K562 (cell line): Measurements from ENCODE around the gene AJM1. TPM values are rescaled to one million over a fixed set of nuclear protein-coding genes. Genes with fewer than 3 reads are reported as not detected.

Experiments
- ATAC-seq: fragments of 200-7000 bp; cut with Tn5 transposase; 3 replicates; pipeline ENCODE4 v1.9.1; 2020; ENCODE audit warnings: moderate library complexity
- BruUV-seq: library from RNA; stranded (reverse); fragments of 400-500 nt; replicated peaks from 2 replicates; lab custom pipeline; 2021; lab: Mats Ljungman, UMichigan
- CTCF ChIA-PET: fragments of 300-600 bp; formaldehyde crosslinking; extraction: SDS; loops from one replicate; lab custom pipeline; 2021; ENCODE audit warnings: low intra/inter-chr PET ratio; lab: Yijun Ruan, JAX
- POLR2A ChIA-PET: fragments of 300-600, 350-650 bp; sonication (Branson Sonifier 250); formaldehyde crosslinking; extraction: SDS; loops from one replicate; lab custom pipeline; 2021; ENCODE audit warnings: antibody characterized with exemption, inconsistent platforms; lab: Yijun Ruan, JAX
- DNase-seq, 4 experiments: peaks; one replicate each; pipeline versions ENCODE4 v3.0.0 to v3.0.0-alpha.2; 2011 to 2018; ENCODE audit warnings: low spot score in 3 of 4, mixed read lengths in 3 of 4; ENCODE audit errors: extremely low read depth in 1 of 4
- FAIRE-seq: peaks from 2 replicates; lab custom pipeline; 2011; peaks lifted over from hg19 to GRCh38; lab: Jason Lieb, UNC
- H2AFZ ChIP-seq: 2 replicates; pipeline ENCODE4 v1.6.0; 2011; ENCODE audit warnings: low read depth, low read length, control low read depth, inconsistent platforms
- H3K27ac ChIP-seq: fragments of 200-600 bp; 3 replicates; pipeline ENCODE4 v1.8.0; 2011; ENCODE audit warnings: low read depth, mild to moderate bottlenecking, control low read depth, inconsistent platforms, low read length, moderate library complexity, mixed read lengths; ENCODE audit errors: extremely low read depth
- H3K27me3 ChIP-seq, 2 experiments: fragments of 300-600 bp in 1 of 2; 2 replicates in 1 of 2; 3 replicates in 1 of 2; pipeline versions ENCODE4 v1.6.0 to v1.8.0; 2011; ENCODE audit warnings: inconsistent platforms in 2 of 2, low read length in 2 of 2, mild to moderate bottlenecking in 1 of 2, mixed read lengths in 1 of 2, moderate library complexity in 1 of 2; ENCODE audit not compliant: control insufficient read depth in 2 of 2, insufficient read depth in 2 of 2
- H3K36me3 ChIP-seq: fragments of 300-600 bp; 3 replicates; pipeline ENCODE4 v1.8.0; 2011; ENCODE audit warnings: mild to moderate bottlenecking, low read length, inconsistent platforms; ENCODE audit not compliant: control insufficient read depth, insufficient read depth
- H3K4me1 ChIP-seq, 2 experiments: fragments of 200-600 bp in 1 of 2; replicated peaks in 1 of 2; 2 replicates in 1 of 2; 3 replicates in 1 of 2; pipeline versions ENCODE4 v1.5.1 to v1.8.0; 2011; ENCODE audit warnings: inconsistent platforms in 2 of 2, low read length in 2 of 2, mild to moderate bottlenecking in 1 of 2, mixed read lengths in 1 of 2, moderate library complexity in 1 of 2; ENCODE audit not compliant: control insufficient read depth in 2 of 2, insufficient read depth in 2 of 2
- H3K4me2 ChIP-seq: 2 replicates; pipeline ENCODE4 v1.6.1; 2011; ENCODE audit warnings: low read length, control low read depth, inconsistent platforms, mixed read lengths; ENCODE audit not compliant: insufficient read depth
- H3K4me3 ChIP-seq: fragments of 200-600 bp; sonication (generic), shearing (Covaris generic); 2 replicates; pipeline ENCODE4 v1.5.1; 2016; ENCODE audit warnings: control low read depth, inconsistent platforms
- H3K79me2 ChIP-seq: fragments of 200-600 bp; 3 replicates; pipeline ENCODE4 v1.8.0; 2011; ENCODE audit warnings: low read length, inconsistent platforms; ENCODE audit not compliant: control insufficient read depth, insufficient read depth
- H3K9ac ChIP-seq, 2 experiments: 2 replicates each; pipeline versions ENCODE4 v1.6.0 to v1.6.1; 2011; ENCODE audit warnings: low read depth in 2 of 2, low read length in 2 of 2, control low read depth in 1 of 2, inconsistent platforms in 1 of 2, mild to moderate bottlenecking in 1 of 2, mixed read lengths in 1 of 2; ENCODE audit not compliant: insufficient read depth in 1 of 2
- H3K9me1 ChIP-seq: one replicate; pipeline ENCODE4 v1.6.0; 2011; ENCODE audit warnings: inconsistent platforms, mild to moderate bottlenecking, low read length, moderate library complexity; ENCODE audit not compliant: control insufficient read depth, insufficient read depth
- H3K9me3 ChIP-seq: replicated peaks from 2 replicates; pipeline ENCODE4 v1.5.1; 2011; ENCODE audit warnings: low read depth, low read length, inconsistent platforms; ENCODE audit not compliant: control insufficient read depth, insufficient read depth
- H4K20me1 ChIP-seq: replicated peaks from 2 replicates; pipeline ENCODE4 v1.6.1; 2011; ENCODE audit warnings: low read length, inconsistent platforms, mixed read lengths; ENCODE audit not compliant: control insufficient read depth, insufficient read depth
- EP300 ChIP-seq: IDR thresholded peaks from 2 replicates; pipeline ENCODE4 v1.6.1; 2012; ENCODE audit warnings: low read length, improper control_type of control experiment
- SETDB1 ChIP-seq: IDR thresholded peaks from one replicate; pipeline ENCODE4 v1.6.1; 2012; ENCODE audit warnings: low read length, control low read depth, inconsistent platforms
- ZNF143 ChIP-seq: sonication (generic); formaldehyde crosslinking; IDR thresholded peaks from 2 replicates; pipeline ENCODE4 v1.9.0; 2022; ENCODE audit warnings: mild to moderate bottlenecking, missing genetic modification reagents
- ZNF232 ChIP-seq: sonication (generic); formaldehyde crosslinking; IDR thresholded peaks from 2 replicates; pipeline ENCODE4 v1.8.0; 2022; ENCODE audit warnings: mild to moderate bottlenecking, missing genetic modification reagents
- ZNF707 ChIP-seq: fragments of 250-450 bp; sonication (Bioruptor Pico); conservative IDR thresholded peaks from 2 replicates; pipeline ENCODE4 v1.8.0; 2022; ENCODE audit warnings: inconsistent platforms, mild to moderate bottlenecking, moderate library complexity
- ZNF77 ChIP-seq: fragments of 250-450 bp; sonication (Bioruptor Pico); IDR thresholded peaks from 2 replicates; pipeline ENCODE4 v1.5.0; 2020
- WGBS: fragments of 100-300 bp; shearing (Covaris generic); methylation state at CpG from one replicate; pipeline ENCODE4 v1.1.6; 2016; ENCODE audit warnings: low coverage, mixed read lengths; ENCODE audit not compliant: insufficient coverage; ENCODE audit errors: missing lambda C conversion rate; 5-methylcytosine and 5-hydroxymethylcytosine counted together
- in situ Hi-C: fragments of 300-500 bp; cut with MboI; formaldehyde crosslinking; loops from 4 replicates; pipeline ENCODE4 v1.15.0; 2018; ENCODE audit warnings: inconsistent platforms, mixed read lengths
- intact Hi-C: fragments of 100-400 bp; cut with micrococcal nuclease; formaldehyde crosslinking; loops from 2 replicates; pipeline ENCODE4 v1.14.2; 2022
- microRNA-seq: library from miRNA; unstranded; fragments of <30 nt; microRNA quantifications from one replicate; pipeline ENCODE4, GENCODE V29; 2018; ENCODE audit warnings: borderline microRNAs expressed
- polyA plus RNA-seq, 8 experiments: library from polyadenylated mRNA; depleted of rRNA in 4 of 8; stranded (reverse) in 5 of 8; unstranded in 3 of 8; fragments of >200 nt; fragmentation: Nextera tagmentation in 2 of 8; fragmentation: Illumina TruSeq in 1 of 8; extraction: Ambion mirVana in 2 of 8; extraction: Trizol in 1 of 8; gene quantifications; 2 replicates each; pipeline versions ENCODE4 v1.2.1 to v1.2.3, GENCODE V29; 2011 to 2014; ENCODE audit warnings: inconsistent platforms in 1 of 8, missing spikeins in 1 of 8
- small RNA-seq: library from RNA; depleted of rRNA; stranded (forward); fragments of <200 nt; gene quantifications from one replicate; pipeline ENCODE3, GENCODE V24; 2014
- total RNA-seq, 7 experiments: library from RNA; depleted of rRNA in 6 of 7; stranded (reverse); fragments of >200 nt in 6 of 7; fragmentation: Illumina TruSeq in 2 of 7; extraction: Trizol in 2 of 7; gene quantifications; 2 replicates each; pipeline versions ENCODE4 v1.2.1 to v1.2.3, GENCODE V29; 2011 to 2021; ENCODE audit warnings: low replicate concordance in 1 of 7

AJM1 gene
- total and polyA plus RNA-seq, 9 of the 15 experiments (the other 6 are each of a cell fraction or from before 2014, with no cell fraction given), result 0.01 to 3.7 (median 0.65) TPM; not detected in 1

GRCh38 chr9:136890661-136891060 is 48.4 kb downstream of the AJM1 start:
- Histone ChIP-seq H3K27ac (no peak overlapping the region), H3K4me1 (peaks cover 6 to 40% of the 10 kb centered on the region in 2 experiments; a peak in 4 of 5 replicates), H3K9me3 (no peaks in the 10 kb centered on the region; the same call in 1 of the 2 replicates), H3K4me3 (no peak overlapping the region), H3K27me3 (no peaks in the 10 kb centered on the region), H4K20me1 (0 out of 2 replicates have a peak, but pooled peaks cover 18% of the 10 kb centered on the region), H3K79me2 (peaks cover 94% of the 10 kb centered on the region), H3K9me1 (peaks cover 3% of the 10 kb centered on the region), H3K9ac (0 out of 4 replicates have a peak overlapping the region, but pooled peaks of 1 of the 2 experiments have one; percentile 10), H3K4me2 (no peak overlapping the region), H3K36me3 (peaks cover 59% of the 10 kb centered on the region; the same call in 2 of the 3 replicates), H2AFZ (no peak overlapping the region)
- no peak for TF ChIP-seq ZNF707 (CRISPR knock-in tag)
- no peak for TF ChIP-seq ZNF77 (CRISPR knock-in tag)
- no peak for TF ChIP-seq EP300
- TF ChIP-seq ZNF143 (CRISPR knock-in tag), result no peak
- no peak for TF ChIP-seq SETDB1
- no peak for TF ChIP-seq ZNF232 (CRISPR knock-in tag)
- in situ Hi-C loops, result no loop called here
- ChIA-PET CTCF (no interaction called here), POLR2A (interaction anchor here (0.6 kb wide), 1 partner anchor 30 kb away, joined by 4 read pairs; no protein-coding TSS in a partner anchor)
- no TSS peak for BruUV-seq
- no peak for ATAC-seq
- 82% methylated on average over 12 of the region's 13 CpGs for WGBS
- intact Hi-C loops, result no loop called here
- no peak for FAIRE-seq
- no peak for DNase-seq

Small RNAs within 50 kb of the gene (microRNA-seq; reads per million reads assigned to microRNA genes)
- not detected for gene MIR4292
- gene MIR4479, result 1.0 reads per million, percentile 7 among the genes with 10 or more reads in this experiment

Small RNAs within 50 kb of the gene (small RNA-seq; reads per million reads assigned to genes)
- gene AL355987.2 (not detected), gene MIR4292 (not detected), gene MIR4479 (0.29 reads per million)

Other genes with a start within 250 kb of the AJM1 start
Only the 7 nearest of the 28 such genes appear.
- 113 and 143 TPM in 2 replicates for gene TMEM141, start 51.1 kb upstream of the AJM1 start, total RNA-seq (2014; rRNA removed)
- gene TMEM141, start 51.1 kb upstream of the AJM1 start, total RNA-seq (2014; rRNA removed; fragmentation: Illumina TruSeq; extraction: Trizol), result 36.2 and 53.6 TPM in 2 replicates
- gene TMEM141, start 51.1 kb upstream of the AJM1 start, total RNA-seq (2015; rRNA removed; fragmentation: Illumina TruSeq; extraction: Trizol), result 68.9 and 69.5 TPM in 2 replicates
- 78.7 and 94.7 TPM in 2 replicates for gene TMEM141, start 51.1 kb upstream of the AJM1 start, total RNA-seq (2021)
- 74.8 and 80.1 TPM in 2 replicates for gene TMEM141, start 51.1 kb upstream of the AJM1 start, polyA plus RNA-seq (2011; rRNA removed)
- 110 and 112 TPM in 2 replicates for gene TMEM141, start 51.1 kb upstream of the AJM1 start, polyA plus RNA-seq (2014; fragmentation: Illumina TruSeq; extraction: Trizol)
- 10 to 100 TPM; 21.5 to 35.8 TPM for gene TMEM141, start 51.1 kb upstream of the AJM1 start, polyA plus RNA-seq (2014; fragmentation: Nextera tagmentation; extraction: Ambion mirVana)
- 123 and 134 TPM in 2 replicates for gene TMEM141, start 51.1 kb upstream of the AJM1 start, polyA plus RNA-seq (2014; rRNA removed)
- 0.12 TPM in 1 of 2 replicates, not detected in the other for gene CCDC183, start 46.1 kb upstream of the AJM1 start, total RNA-seq (2014; rRNA removed)
- not detected in 2 replicates for gene CCDC183, start 46.1 kb upstream of the AJM1 start, total RNA-seq (2014; rRNA removed; fragmentation: Illumina TruSeq; extraction: Trizol)
- gene CCDC183, start 46.1 kb upstream of the AJM1 start, total RNA-seq (2015; rRNA removed; fragmentation: Illumina TruSeq; extraction: Trizol), result 0.19 and 0.22 TPM in 2 replicates
- 0.29 and 0.54 TPM in 2 replicates for gene CCDC183, start 46.1 kb upstream of the AJM1 start, total RNA-seq (2021)
- gene CCDC183, start 46.1 kb upstream of the AJM1 start, polyA plus RNA-seq (2011; rRNA removed), result 0.60 and 0.65 TPM in 2 replicates
- 0.12 and 0.33 TPM in 2 replicates for gene CCDC183, start 46.1 kb upstream of the AJM1 start, polyA plus RNA-seq (2014; fragmentation: Illumina TruSeq; extraction: Trizol)
- not detected for gene CCDC183, start 46.1 kb upstream of the AJM1 start, polyA plus RNA-seq (2014; fragmentation: Nextera tagmentation; extraction: Ambion mirVana)
- 0.21 and 1.7 TPM in 2 replicates for gene CCDC183, start 46.1 kb upstream of the AJM1 start, polyA plus RNA-seq (2014; rRNA removed)
- 141 and 154 TPM in 2 replicates for gene RABL6, start 34.5 kb upstream of the AJM1 start, total RNA-seq (2014; rRNA removed)
- gene RABL6, start 34.5 kb upstream of the AJM1 start, total RNA-seq (2014; rRNA removed; fragmentation: Illumina TruSeq; extraction: Trizol), result 34.2 and 44.6 TPM in 2 replicates
- 84.5 and 85.0 TPM in 2 replicates for gene RABL6, start 34.5 kb upstream of the AJM1 start, total RNA-seq (2015; rRNA removed; fragmentation: Illumina TruSeq; extraction: Trizol)
- gene RABL6, start 34.5 kb upstream of the AJM1 start, total RNA-seq (2021), result 165 and 181 TPM in 2 replicates
- 109 and 142 TPM in 2 replicates for gene RABL6, start 34.5 kb upstream of the AJM1 start, polyA plus RNA-seq (2011; rRNA removed)
- 68.9 and 82.6 TPM in 2 replicates for gene RABL6, start 34.5 kb upstream of the AJM1 start, polyA plus RNA-seq (2014; fragmentation: Illumina TruSeq; extraction: Trizol)
- gene RABL6, start 34.5 kb upstream of the AJM1 start, polyA plus RNA-seq (2014; fragmentation: Nextera tagmentation; extraction: Ambion mirVana), result 1 to 10 TPM; 5.6 to 6.4 TPM
- 121 and 124 TPM in 2 replicates for gene RABL6, start 34.5 kb upstream of the AJM1 start, polyA plus RNA-seq (2014; rRNA removed)
- 114 and 142 TPM in 2 replicates for gene PHPT1, start 6.9 kb downstream of the AJM1 start, total RNA-seq (2014; rRNA removed)
- 16.4 and 20.9 TPM in 2 replicates for gene PHPT1, start 6.9 kb downstream of the AJM1 start, total RNA-seq (2014; rRNA removed; fragmentation: Illumina TruSeq; extraction: Trizol)
- 93.0 and 96.7 TPM in 2 replicates for gene PHPT1, start 6.9 kb downstream of the AJM1 start, total RNA-seq (2015; rRNA removed; fragmentation: Illumina TruSeq; extraction: Trizol)
- 126 and 135 TPM in 2 replicates for gene PHPT1, start 6.9 kb downstream of the AJM1 start, total RNA-seq (2021)
- 50.9 and 84.3 TPM in 2 replicates for gene PHPT1, start 6.9 kb downstream of the AJM1 start, polyA plus RNA-seq (2011; rRNA removed)
- gene PHPT1, start 6.9 kb downstream of the AJM1 start, polyA plus RNA-seq (2014; fragmentation: Illumina TruSeq; extraction: Trizol), result 80.2 and 98.6 TPM in 2 replicates
- 100 to 1,000 TPM; 131 to 166 TPM for gene PHPT1, start 6.9 kb downstream of the AJM1 start, polyA plus RNA-seq (2014; fragmentation: Nextera tagmentation; extraction: Ambion mirVana)
- 129 and 161 TPM in 2 replicates for gene PHPT1, start 6.9 kb downstream of the AJM1 start, polyA plus RNA-seq (2014; rRNA removed)
- gene MAMDC4, start 9.9 kb downstream of the AJM1 start, total RNA-seq (2014; rRNA removed), result 4.5 and 7.1 TPM in 2 replicates
- 0.10 and 0.47 TPM in 2 replicates for gene MAMDC4, start 9.9 kb downstream of the AJM1 start, total RNA-seq (2014; rRNA removed; fragmentation: Illumina TruSeq; extraction: Trizol)
- 2.9 and 3.6 TPM in 2 replicates for gene MAMDC4, start 9.9 kb downstream of the AJM1 start, total RNA-seq (2015; rRNA removed; fragmentation: Illumina TruSeq; extraction: Trizol)
- 9.6 and 11.0 TPM in 2 replicates for gene MAMDC4, start 9.9 kb downstream of the AJM1 start, total RNA-seq (2021)
- 1.3 and 3.6 TPM in 2 replicates for gene MAMDC4, start 9.9 kb downstream of the AJM1 start, polyA plus RNA-seq (2011; rRNA removed)
- gene MAMDC4, start 9.9 kb downstream of the AJM1 start, polyA plus RNA-seq (2014; fragmentation: Illumina TruSeq; extraction: Trizol), result 1.5 and 2.2 TPM in 2 replicates
- under 1 TPM; 0.03 to 0.18 TPM for gene MAMDC4, start 9.9 kb downstream of the AJM1 start, polyA plus RNA-seq (2014; fragmentation: Nextera tagmentation; extraction: Ambion mirVana)
- 7.9 and 10.8 TPM in 2 replicates for gene MAMDC4, start 9.9 kb downstream of the AJM1 start, polyA plus RNA-seq (2014; rRNA removed)
- gene EDF1, start 23.8 kb downstream of the AJM1 start, total RNA-seq (2014; rRNA removed), result 532 and 564 TPM in 2 replicates
- gene EDF1, start 23.8 kb downstream of the AJM1 start, total RNA-seq (2014; rRNA removed; fragmentation: Illumina TruSeq; extraction: Trizol), result 132 and 198 TPM in 2 replicates
- gene EDF1, start 23.8 kb downstream of the AJM1 start, total RNA-seq (2015; rRNA removed; fragmentation: Illumina TruSeq; extraction: Trizol), result 363 and 368 TPM in 2 replicates
- gene EDF1, start 23.8 kb downstream of the AJM1 start, total RNA-seq (2021), result 302 and 324 TPM in 2 replicates
- gene EDF1, start 23.8 kb downstream of the AJM1 start, polyA plus RNA-seq (2011; rRNA removed), result 235 TPM in 2 replicates
- gene EDF1, start 23.8 kb downstream of the AJM1 start, polyA plus RNA-seq (2014; fragmentation: Illumina TruSeq; extraction: Trizol), result 318 and 384 TPM in 2 replicates
- gene EDF1, start 23.8 kb downstream of the AJM1 start, polyA plus RNA-seq (2014; fragmentation: Nextera tagmentation; extraction: Ambion mirVana), result 100 to 1,000 TPM in 1 of 2 experiments, 10 to 100 TPM in 1; 81.0 to 108 TPM
- 526 and 558 TPM in 2 replicates for gene EDF1, start 23.8 kb downstream of the AJM1 start, polyA plus RNA-seq (2014; rRNA removed)
- 26.8 and 33.3 TPM in 2 replicates for gene TRAF2, start 44.0 kb downstream of the AJM1 start, total RNA-seq (2014; rRNA removed)
- gene TRAF2, start 44.0 kb downstream of the AJM1 start, total RNA-seq (2014; rRNA removed; fragmentation: Illumina TruSeq; extraction: Trizol), result 5.9 and 9.1 TPM in 2 replicates
- 26.6 and 28.2 TPM in 2 replicates for gene TRAF2, start 44.0 kb downstream of the AJM1 start, total RNA-seq (2015; rRNA removed; fragmentation: Illumina TruSeq; extraction: Trizol)
- gene TRAF2, start 44.0 kb downstream of the AJM1 start, total RNA-seq (2021), result 44.5 and 45.2 TPM in 2 replicates
- gene TRAF2, start 44.0 kb downstream of the AJM1 start, polyA plus RNA-seq (2011; rRNA removed), result 17.3 and 24.9 TPM in 2 replicates
- 18.0 and 28.7 TPM in 2 replicates for gene TRAF2, start 44.0 kb downstream of the AJM1 start, polyA plus RNA-seq (2014; fragmentation: Illumina TruSeq; extraction: Trizol)
- under 1 TPM; 0.24 to 0.81 TPM for gene TRAF2, start 44.0 kb downstream of the AJM1 start, polyA plus RNA-seq (2014; fragmentation: Nextera tagmentation; extraction: Ambion mirVana)
- gene TRAF2, start 44.0 kb downstream of the AJM1 start, polyA plus RNA-seq (2014; rRNA removed), result 33.6 and 44.2 TPM in 2 replicates